ENCODE data around the gene LPP. TPM values are rescaled to one million over a fixed set of nuclear protein-coding genes. Genes with fewer than 3 reads are reported as not detected.

LPP gene
- total RNA-seq, 1 donor, result 92.1 TPM

DNA sequence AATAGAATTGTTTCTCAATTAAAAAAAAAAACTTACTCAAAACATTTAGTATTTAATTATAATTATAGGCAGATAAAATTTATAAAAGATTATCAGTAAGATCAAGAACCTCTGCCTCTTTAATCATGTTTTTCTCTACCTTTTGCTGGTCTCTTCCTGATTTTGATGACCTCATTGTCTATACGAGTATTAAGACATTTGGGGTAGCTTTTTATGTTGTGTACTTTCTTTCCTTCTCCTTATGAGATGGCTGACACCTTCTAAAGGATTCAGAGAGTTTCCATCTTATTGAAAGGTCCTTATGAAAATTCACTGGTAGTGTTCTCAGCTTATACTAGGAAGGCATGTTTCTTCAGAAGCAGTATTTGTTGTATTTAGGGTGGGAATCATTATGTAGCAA, 426.3 kb downstream of the LPP start:
- no peak for DNase-seq (ENCODE audit: low read depth)
- no peak overlapping the region for H3K4me3 ChIP-seq (ENCODE audit: low read depth, low read length)
- TF ChIP-seq, protein P1, sequence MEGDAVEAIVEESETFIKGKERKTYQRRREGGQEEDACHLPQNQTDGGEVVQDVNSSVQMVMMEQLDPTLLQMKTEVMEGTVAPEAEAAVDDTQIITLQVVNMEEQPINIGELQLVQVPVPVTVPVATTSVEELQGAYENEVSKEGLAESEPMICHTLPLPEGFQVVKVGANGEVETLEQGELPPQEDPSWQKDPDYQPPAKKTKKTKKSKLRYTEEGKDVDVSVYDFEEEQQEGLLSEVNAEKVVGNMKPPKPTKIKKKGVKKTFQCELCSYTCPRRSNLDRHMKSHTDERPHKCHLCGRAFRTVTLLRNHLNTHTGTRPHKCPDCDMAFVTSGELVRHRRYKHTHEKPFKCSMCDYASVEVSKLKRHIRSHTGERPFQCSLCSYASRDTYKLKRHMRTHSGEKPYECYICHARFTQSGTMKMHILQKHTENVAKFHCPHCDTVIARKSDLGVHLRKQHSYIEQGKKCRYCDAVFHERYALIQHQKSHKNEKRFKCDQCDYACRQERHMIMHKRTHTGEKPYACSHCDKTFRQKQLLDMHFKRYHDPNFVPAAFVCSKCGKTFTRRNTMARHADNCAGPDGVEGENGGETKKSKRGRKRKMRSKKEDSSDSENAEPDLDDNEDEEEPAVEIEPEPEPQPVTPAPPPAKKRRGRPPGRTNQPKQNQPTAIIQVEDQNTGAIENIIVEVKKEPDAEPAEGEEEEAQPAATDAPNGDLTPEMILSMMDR (IDR thresholded peaks at IDR 0.05; ENCODE audit: insufficient read depth, low read length), result no peak

DNA sequence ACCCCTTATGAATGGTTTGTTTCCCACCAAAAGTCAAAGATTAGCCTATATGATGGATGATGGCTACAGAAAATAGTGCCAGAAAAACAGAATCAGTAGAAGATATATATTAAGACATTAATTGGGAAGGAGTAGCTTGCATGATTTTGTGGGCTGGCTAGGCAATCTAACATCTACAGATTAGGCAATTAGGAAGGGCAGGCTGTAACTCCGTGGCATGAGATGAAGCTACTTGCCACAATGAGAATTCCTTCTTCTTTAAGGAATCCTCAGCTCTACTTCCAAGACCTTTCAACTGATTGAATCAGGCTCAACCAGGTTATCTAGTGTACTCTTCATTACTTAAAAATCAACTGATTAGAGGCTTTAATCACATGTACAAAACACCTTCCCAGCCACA, 426.7 kb downstream of the LPP start:
- no peak overlapping the region for H3K4me3 ChIP-seq (ENCODE audit: low read depth, low read length)
- no peak for DNase-seq (ENCODE audit: low read depth)
- TF ChIP-seq, protein P1 (IDR thresholded peaks at IDR 0.05; ENCODE audit: insufficient read depth, low read length), result no peak

DNA sequence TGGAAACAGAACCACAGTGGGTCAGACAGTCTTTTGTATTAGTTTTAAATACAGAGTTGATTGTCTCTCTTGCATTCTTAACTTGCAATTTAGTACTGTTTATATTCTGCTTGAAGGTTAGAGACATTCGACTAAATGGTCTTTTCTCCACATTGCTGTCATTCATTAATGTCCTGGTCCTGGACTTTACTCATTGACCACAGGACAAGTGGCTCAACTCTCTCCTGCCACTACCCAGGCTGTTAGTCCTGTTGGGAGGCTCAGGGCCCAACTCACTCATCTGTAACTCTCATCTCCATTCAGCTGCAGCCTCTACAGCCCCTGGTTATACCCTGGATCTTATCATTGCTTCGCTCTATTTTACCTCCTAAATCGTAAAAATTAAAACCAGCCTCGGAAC, 427.4 kb downstream of the LPP start:
- TF ChIP-seq, protein P1 (IDR thresholded peaks at IDR 0.05; ENCODE audit: insufficient read depth, low read length), result no peak
- no peak for DNase-seq (ENCODE audit: low read depth)
- H3K4me3 ChIP-seq (ENCODE audit: low read depth, low read length), result no peak overlapping the region

DNA sequence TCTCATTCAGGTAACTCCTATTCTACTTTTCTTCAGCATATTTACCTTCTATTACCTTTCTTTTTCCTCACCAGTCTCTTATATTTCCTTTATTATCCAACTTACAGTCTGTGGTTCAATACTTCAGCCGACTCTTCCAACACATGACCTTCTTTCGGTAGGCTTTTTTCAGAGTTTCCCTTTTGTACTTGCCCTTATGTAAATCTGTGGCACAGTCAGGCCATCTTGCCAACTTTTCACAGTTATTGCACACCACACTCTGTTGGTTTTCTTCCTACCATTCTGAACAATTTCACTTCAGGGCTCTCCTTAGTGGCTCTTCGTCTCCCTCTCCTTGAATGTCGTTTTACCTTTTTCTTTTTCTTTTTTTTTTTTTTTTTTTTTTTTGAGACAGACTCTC, 427.8 kb downstream of the LPP start:
- DNase-seq (ENCODE audit: low read depth), result no peak
- TF ChIP-seq, protein P1 (IDR thresholded peaks at IDR 0.05; ENCODE audit: insufficient read depth, low read length), result no peak

DNA sequence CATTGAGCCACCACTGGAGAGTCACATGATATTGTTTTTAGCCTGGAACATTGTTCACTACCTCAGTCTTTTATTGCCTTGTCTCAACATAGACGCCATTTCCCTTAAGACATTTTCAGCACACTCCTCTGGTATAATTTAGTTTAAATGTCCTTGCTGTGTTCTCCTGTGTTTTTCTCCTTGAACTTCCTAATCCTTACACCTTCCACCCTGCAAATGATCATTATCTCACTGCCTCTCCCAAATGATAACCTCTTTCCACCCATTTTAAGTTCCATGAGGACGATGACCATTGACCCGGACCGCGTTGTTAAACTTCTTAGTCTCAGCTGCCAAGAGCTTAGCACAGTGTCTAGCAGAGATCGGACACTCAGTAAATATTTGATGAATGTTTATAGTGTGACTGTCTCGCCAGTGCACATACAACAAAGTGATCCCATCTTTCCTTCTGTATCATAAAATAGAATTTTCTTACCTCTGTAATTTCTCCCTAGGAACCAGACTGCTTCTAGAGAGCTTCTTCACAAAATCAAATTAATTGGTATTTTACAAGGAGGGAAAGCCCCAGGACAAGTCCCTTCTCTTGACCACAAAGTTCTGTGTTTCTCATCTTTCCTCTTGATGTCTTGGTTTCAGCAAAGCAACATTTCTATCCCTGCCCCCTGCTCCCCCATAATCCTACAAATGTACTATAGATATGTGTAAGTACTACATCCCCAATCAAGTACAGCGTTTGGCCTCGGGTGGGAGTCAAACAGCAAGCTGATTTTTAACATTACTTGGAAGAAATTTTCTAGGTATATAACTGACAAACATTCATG, 429.6 kb downstream of the LPP start:
- TF ChIP-seq, protein P1 (IDR thresholded peaks at IDR 0.05; ENCODE audit: insufficient read depth, low read length), result no peak
- no peak for DNase-seq (ENCODE audit: low read depth)
- no peak overlapping the region for H3K4me3 ChIP-seq (ENCODE audit: low read depth, low read length)

More for the DNA sequence above, 427.8 kb downstream of the LPP start:
- no peak overlapping the region for H3K4me3 ChIP-seq (ENCODE audit: low read depth, low read length)

DNA sequence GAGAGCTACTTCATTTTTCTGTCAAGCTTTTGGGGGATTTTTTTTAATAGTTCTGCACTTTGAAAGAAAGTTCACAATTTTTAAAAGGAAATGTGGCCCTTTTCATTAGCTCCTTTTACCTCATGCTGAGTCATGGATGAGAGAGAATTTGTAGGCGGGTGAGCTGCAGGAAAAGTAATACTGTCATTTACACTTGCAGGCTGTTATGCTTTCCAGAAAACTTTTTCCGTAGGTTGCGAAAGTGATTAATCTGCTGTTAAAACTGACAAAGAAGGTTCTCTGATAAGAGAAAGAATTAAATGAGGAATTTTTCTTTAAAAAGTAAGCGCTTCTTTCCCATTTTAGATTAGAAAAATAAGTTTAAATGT, 430.2 kb downstream of the LPP start:
- no peak overlapping the region for H3K4me3 ChIP-seq (ENCODE audit: low read depth, low read length)
- DNase-seq (ENCODE audit: low read depth), result peak; percentile 92
- TF ChIP-seq, protein P1 (IDR thresholded peaks at IDR 0.05; ENCODE audit: insufficient read depth, low read length), result no peak

Data from fibroblast of the aortic adventitia (primary cell).